SK-N-SH (cell line): ENCODE results near the gene LHX4. TPM values are rescaled to one million over a fixed set of nuclear protein-coding genes. Genes with fewer than 3 reads are reported as not detected.

ENCODE experiments used
- CTCF ChIA-PET: fragments of 300-600, 350-600 bp; formaldehyde crosslinking; extraction: SDS; loops from one replicate; lab custom pipeline; 2021; lab: Yijun Ruan, JAX
- POLR2A ChIA-PET: fragments of 350-600 bp; sonication (Branson Sonifier 250); formaldehyde crosslinking; extraction: SDS; loops from one replicate; lab custom pipeline; 2020; ENCODE audit warnings: antibody characterized with exemption, inconsistent platforms; lab: Yijun Ruan, JAX
- DNase-seq: peaks from one replicate; pipeline ENCODE4 v3.0.0; 2012
- H2AFZ ChIP-seq: fragments of 200-600 bp; sonication (generic); 2 replicates; pipeline ENCODE4 v1.8.1; 2016; ENCODE audit warnings: antibody characterized with exemption, mild to moderate bottlenecking, low read depth
- H3F3A ChIP-seq: fragments of 200-600 bp; sonication (generic); replicated peaks from 2 replicates; pipeline ENCODE3; 2016; ENCODE audit warnings: antibody characterized with exemption, mild to moderate bottlenecking; ENCODE audit not compliant: insufficient read depth
- H3K27ac ChIP-seq, 2 experiments: fragments of 200-500 bp in 1 of 2; fragments of 200-600 bp in 1 of 2; sonication (Bioruptor generic) in 1 of 2; sonication (generic), shearing (Covaris generic) in 1 of 2; 2 replicates each; pipeline versions ENCODE4 v1.5.1 to v1.6.1; 2014 to 2016; ENCODE audit warnings: low read depth in 2 of 2, inconsistent platforms in 1 of 2, low read length in 1 of 2, mild to moderate bottlenecking in 1 of 2, mixed read lengths in 1 of 2
- H3K27me3 ChIP-seq: fragments of 200-600 bp; sonication (generic), shearing (Covaris generic); 2 replicates; pipeline ENCODE4 v1.6.1; 2016; ENCODE audit warnings: mixed run types; ENCODE audit not compliant: insufficient read depth
- H3K36me3 ChIP-seq, 2 experiments: fragments of 200-500 bp in 1 of 2; fragments of 200-600 bp in 1 of 2; sonication (Bioruptor generic) in 1 of 2; sonication (generic) in 1 of 2; replicated peaks in 1 of 2; 2 replicates each; pipeline versions ENCODE3 to v1.5.1; 2014 to 2016; ENCODE audit warnings: low read length in 1 of 2, mild to moderate bottlenecking in 1 of 2; ENCODE audit not compliant: insufficient read depth in 2 of 2, control insufficient read depth in 1 of 2
- H3K4me1 ChIP-seq, 2 experiments: fragments of 200-500 bp in 1 of 2; fragments of 200-600 bp in 1 of 2; sonication (Bioruptor generic) in 1 of 2; sonication (generic), shearing (Covaris generic) in 1 of 2; 2 replicates each; pipeline versions ENCODE4 v1.5.1 to v1.6.1; 2014 to 2016; ENCODE audit warnings: low read depth in 1 of 2, low read length in 1 of 2, mixed run types in 1 of 2; ENCODE audit not compliant: insufficient read depth in 2 of 2, control insufficient read depth in 1 of 2
- H3K4me2 ChIP-seq: fragments of 200-600 bp; sonication (generic), shearing (Covaris generic); 2 replicates; pipeline ENCODE4 v1.6.1; 2017; ENCODE audit warnings: mixed run types
- H3K4me3 ChIP-seq, 2 experiments: fragments of 200-500 bp in 1 of 2; fragments of 200-600 bp in 1 of 2; sonication (Bioruptor generic) in 1 of 2; sonication (generic), shearing (Covaris generic) in 1 of 2; 2 replicates each; pipeline versions ENCODE4 v1.5.1 to v1.8.1; 2014 to 2016; ENCODE audit warnings: low read depth in 2 of 2, inconsistent platforms in 1 of 2, low read length in 1 of 2, mild to moderate bottlenecking in 1 of 2, mixed read lengths in 1 of 2, moderate library complexity in 1 of 2
- H3K79me2 ChIP-seq: fragments of 200-600 bp; sonication (generic); 2 replicates; pipeline ENCODE4 v1.8.1; 2017; ENCODE audit warnings: mild to moderate bottlenecking; ENCODE audit not compliant: insufficient read depth
- H3K9ac ChIP-seq: fragments of 200-600 bp; sonication (generic); 2 replicates; pipeline ENCODE4 v1.6.1; 2017; ENCODE audit warnings: mixed run types
- H3K9me2 ChIP-seq: fragments of 200-600 bp; sonication (generic); 2 replicates; pipeline ENCODE4 v1.6.1; 2017; ENCODE audit warnings: mixed run types
- H3K9me3 ChIP-seq: fragments of 200-600 bp; sonication (generic); 2 replicates; pipeline ENCODE4 v1.6.1; 2017; ENCODE audit warnings: mixed run types, mild to moderate bottlenecking, moderate library complexity
- H4K20me1 ChIP-seq: fragments of 200-600 bp; sonication (generic); 2 replicates; pipeline ENCODE4 v1.6.1; 2017; ENCODE audit warnings: mild to moderate bottlenecking, mixed run types; ENCODE audit not compliant: insufficient read depth
- EZH2phosphoT487 ChIP-seq: fragments of 200-600 bp; sonication (generic); IDR thresholded peaks from 2 replicates; pipeline ENCODE4 v1.6.1; 2017; ENCODE audit warnings: low read depth, mixed run types, mild to moderate bottlenecking, antibody characterized with exemption, moderate library complexity, borderline replicate concordance
- FOXM1 ChIP-seq: IDR thresholded peaks from 2 replicates; pipeline ENCODE4 v1.4.0; 2012; ENCODE audit warnings: low read depth, mild to moderate bottlenecking
- GABPA ChIP-seq: IDR thresholded peaks from 2 replicates; pipeline ENCODE4 v1.4.0; 2012; ENCODE audit warnings: low read depth, mild to moderate bottlenecking
- GATA2 ChIP-seq: sonication (generic); formaldehyde crosslinking; IDR thresholded peaks from 2 replicates; pipeline ENCODE4 v1.5.0; 2020; ENCODE audit warnings: mild to moderate bottlenecking, missing genetic modification reagents
- MEF2A ChIP-seq: IDR thresholded peaks from 2 replicates; pipeline ENCODE4 v1.4.0; 2012; ENCODE audit warnings: low read depth, borderline replicate concordance
- NFIC ChIP-seq: IDR thresholded peaks from 2 replicates; pipeline ENCODE4 v1.4.0; 2012; ENCODE audit warnings: borderline replicate concordance
- NRF1 ChIP-seq: IDR thresholded peaks from 2 replicates; pipeline ENCODE4 v1.6.1; 2012; ENCODE audit warnings: low read depth, mild to moderate bottlenecking, low read length
- RCOR1 ChIP-seq: fragments of 150-350 bp; IDR thresholded peaks from 2 replicates; pipeline ENCODE4 v1.6.1; 2017; ENCODE audit warnings: antibody characterized with exemption, low read length
- RXRA ChIP-seq: IDR thresholded peaks from 2 replicates; pipeline ENCODE4 v1.4.0; 2012; ENCODE audit warnings: low read depth, mild to moderate bottlenecking, borderline replicate concordance
- TAF1 ChIP-seq: IDR thresholded peaks from 2 replicates; pipeline ENCODE4 v1.6.1; 2012; ENCODE audit warnings: low read depth, mild to moderate bottlenecking, low read length, moderate library complexity, borderline replicate concordance
- TCF12 ChIP-seq: IDR thresholded peaks from 2 replicates; pipeline ENCODE4 v1.4.0; 2012
- YY1 ChIP-seq: IDR thresholded peaks from 2 replicates; pipeline ENCODE4 v1.4.0; 2012; ENCODE audit warnings: low read depth, mild to moderate bottlenecking
- WGBS: methylation state at CpG from one replicate; pipeline ENCODE4 v1.1.6; 2017; ENCODE audit warnings: low lambda C conversion rate; 5-methylcytosine and 5-hydroxymethylcytosine counted together
- polyA plus RNA-seq, 3 experiments: library from polyadenylated mRNA; depleted of rRNA; stranded (reverse); fragments of >200 nt; gene quantifications; 2 replicates each; pipeline ENCODE4 v1.2.3, GENCODE V29; 2012
- TF ChIP-seq, protein P1 (sequence below): fragments of 200-600 bp; sonication (generic); IDR thresholded peaks from 2 replicates; pipeline ENCODE4 v1.6.1; 2017; ENCODE audit warnings: antibody characterized with exemption, mild to moderate bottlenecking, moderate library complexity
- TF ChIP-seq, protein P2 (sequence below): IDR thresholded peaks from 2 replicates; pipeline ENCODE4 v1.6.1; 2012; ENCODE audit warnings: mild to moderate bottlenecking, low read depth, low read length, moderate library complexity

The LHX4 gene
- polyA plus RNA-seq, 1 of the 3 experiments (the other 2 are of a cell fraction), result not detected

DNA sequence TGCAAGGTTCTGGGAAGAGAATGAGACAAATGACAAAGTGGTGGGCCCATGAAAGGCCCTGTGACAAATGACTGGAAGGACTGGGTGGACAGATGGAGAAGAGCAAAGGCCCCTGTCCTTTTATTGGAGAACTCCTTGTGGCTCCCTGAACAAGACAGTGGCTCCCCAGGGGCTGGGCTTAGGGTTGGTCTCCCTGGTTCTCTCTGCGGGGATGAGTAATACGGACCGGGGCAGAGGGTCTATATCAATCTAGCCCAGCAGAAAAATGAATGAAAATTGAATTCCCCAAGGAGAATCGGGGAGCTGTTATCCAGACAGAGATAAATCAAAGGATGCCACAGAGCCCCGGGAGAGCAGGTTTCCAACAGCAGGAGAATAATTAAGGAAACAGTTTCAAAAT lies 5.2 kb upstream of the LHX4 start:
- Histone ChIP-seq H3K9ac (no peak overlapping the region), H3K36me3 (no peaks in the 10 kb centered on the region), H3K4me2 (no peak overlapping the region), H3K9me3 (no peaks in the 10 kb centered on the region), H3K4me3 (no peak overlapping the region), H3K9me2 (no peaks in the 10 kb centered on the region), H3K79me2 (no peaks in the 10 kb centered on the region), H3K27me3 (peaks cover 54% of the 10 kb centered on the region), H3F3A (peaks cover 8% of the 10 kb centered on the region), H3K27ac (no peak overlapping the region)
- POLR2A ChIA-PET, result no interaction called here
- CTCF ChIA-PET, result interaction anchor here (1.3 to 3.9 kb wide), 4 partner anchors 11 to 44 kb away, joined by 4 to 16 read pairs (median 6); no protein-coding TSS in a partner anchor
- 33% methylated on average over 5 of the region's 5 CpGs for WGBS
- TF ChIP-seq YY1 (no peak), TAF1 (no peak), EZH2phosphoT487 (no peak), NRF1 (no peak), GABPA (no peak), NFIC (no peak), RCOR1 (no peak), GATA2 (CRISPR knock-in tag) (no peak), FOXM1 (no peak), TCF12 (no peak), MEF2A (no peak), RXRA (no peak)
- TF ChIP-seq, protein P1, sequence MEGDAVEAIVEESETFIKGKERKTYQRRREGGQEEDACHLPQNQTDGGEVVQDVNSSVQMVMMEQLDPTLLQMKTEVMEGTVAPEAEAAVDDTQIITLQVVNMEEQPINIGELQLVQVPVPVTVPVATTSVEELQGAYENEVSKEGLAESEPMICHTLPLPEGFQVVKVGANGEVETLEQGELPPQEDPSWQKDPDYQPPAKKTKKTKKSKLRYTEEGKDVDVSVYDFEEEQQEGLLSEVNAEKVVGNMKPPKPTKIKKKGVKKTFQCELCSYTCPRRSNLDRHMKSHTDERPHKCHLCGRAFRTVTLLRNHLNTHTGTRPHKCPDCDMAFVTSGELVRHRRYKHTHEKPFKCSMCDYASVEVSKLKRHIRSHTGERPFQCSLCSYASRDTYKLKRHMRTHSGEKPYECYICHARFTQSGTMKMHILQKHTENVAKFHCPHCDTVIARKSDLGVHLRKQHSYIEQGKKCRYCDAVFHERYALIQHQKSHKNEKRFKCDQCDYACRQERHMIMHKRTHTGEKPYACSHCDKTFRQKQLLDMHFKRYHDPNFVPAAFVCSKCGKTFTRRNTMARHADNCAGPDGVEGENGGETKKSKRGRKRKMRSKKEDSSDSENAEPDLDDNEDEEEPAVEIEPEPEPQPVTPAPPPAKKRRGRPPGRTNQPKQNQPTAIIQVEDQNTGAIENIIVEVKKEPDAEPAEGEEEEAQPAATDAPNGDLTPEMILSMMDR, result no peak
- TF ChIP-seq, protein P2, sequence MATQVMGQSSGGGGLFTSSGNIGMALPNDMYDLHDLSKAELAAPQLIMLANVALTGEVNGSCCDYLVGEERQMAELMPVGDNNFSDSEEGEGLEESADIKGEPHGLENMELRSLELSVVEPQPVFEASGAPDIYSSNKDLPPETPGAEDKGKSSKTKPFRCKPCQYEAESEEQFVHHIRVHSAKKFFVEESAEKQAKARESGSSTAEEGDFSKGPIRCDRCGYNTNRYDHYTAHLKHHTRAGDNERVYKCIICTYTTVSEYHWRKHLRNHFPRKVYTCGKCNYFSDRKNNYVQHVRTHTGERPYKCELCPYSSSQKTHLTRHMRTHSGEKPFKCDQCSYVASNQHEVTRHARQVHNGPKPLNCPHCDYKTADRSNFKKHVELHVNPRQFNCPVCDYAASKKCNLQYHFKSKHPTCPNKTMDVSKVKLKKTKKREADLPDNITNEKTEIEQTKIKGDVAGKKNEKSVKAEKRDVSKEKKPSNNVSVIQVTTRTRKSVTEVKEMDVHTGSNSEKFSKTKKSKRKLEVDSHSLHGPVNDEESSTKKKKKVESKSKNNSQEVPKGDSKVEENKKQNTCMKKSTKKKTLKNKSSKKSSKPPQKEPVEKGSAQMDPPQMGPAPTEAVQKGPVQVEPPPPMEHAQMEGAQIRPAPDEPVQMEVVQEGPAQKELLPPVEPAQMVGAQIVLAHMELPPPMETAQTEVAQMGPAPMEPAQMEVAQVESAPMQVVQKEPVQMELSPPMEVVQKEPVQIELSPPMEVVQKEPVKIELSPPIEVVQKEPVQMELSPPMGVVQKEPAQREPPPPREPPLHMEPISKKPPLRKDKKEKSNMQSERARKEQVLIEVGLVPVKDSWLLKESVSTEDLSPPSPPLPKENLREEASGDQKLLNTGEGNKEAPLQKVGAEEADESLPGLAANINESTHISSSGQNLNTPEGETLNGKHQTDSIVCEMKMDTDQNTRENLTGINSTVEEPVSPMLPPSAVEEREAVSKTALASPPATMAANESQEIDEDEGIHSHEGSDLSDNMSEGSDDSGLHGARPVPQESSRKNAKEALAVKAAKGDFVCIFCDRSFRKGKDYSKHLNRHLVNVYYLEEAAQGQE, result no peak
- TF ChIP-seq, all 33 proteins: peak for 0
- Histone ChIP-seq H4K20me1 (peaks cover 7% of the 10 kb centered on the region), H3K4me1 (peaks cover 0 to 8% of the 10 kb centered on the region in 2 experiments; a peak in 1 of 4 replicates), H2AFZ (no peak overlapping the region)
- no peak for DNase-seq
